ACC112 (cell line): Measurements from ENCODE around the gene ST7L.
"Not testable (repeated sequence)": the region's sequence is repeated elsewhere in the genome, so short reads cannot be mapped to it uniquely, and the experiment has no call there.

Source experiments
- H2AFZ ChIP-seq: fragments of 200-600 bp; sonication (generic); one replicate; pipeline ENCODE4 v1.6.0; 2017; ENCODE audit warnings: antibody characterized with exemption, low read length; ENCODE audit not compliant: unreplicated experiment
- H3K27ac ChIP-seq: fragments of 200-600 bp; sonication (generic); 2 replicates; pipeline ENCODE4 v1.5.1; 2014; ENCODE audit warnings: low read depth, mild to moderate bottlenecking, antibody characterized with exemption, low read length, moderate library complexity
- H3K27me3 ChIP-seq: fragments of 200-600 bp; sonication (generic); 2 replicates; pipeline ENCODE4 v1.6.1; 2014; ENCODE audit warnings: mild to moderate bottlenecking, antibody characterized with exemption, low read length, moderate library complexity, mixed read lengths; ENCODE audit not compliant: insufficient read depth
- H3K36me3 ChIP-seq: fragments of 200-600 bp; sonication (generic); 2 replicates; pipeline ENCODE4 v1.6.1; 2016; ENCODE audit warnings: mild to moderate bottlenecking, antibody characterized with exemption, low read length, moderate library complexity, mixed read lengths; ENCODE audit not compliant: insufficient read depth
- H3K4me1 ChIP-seq: fragments of 200-600 bp; sonication (generic); one replicate; pipeline ENCODE4 v1.6.1; 2016; ENCODE audit warnings: low read length, mixed read lengths; ENCODE audit not compliant: insufficient read depth, unreplicated experiment, control insufficient read depth
- H3K4me3 ChIP-seq: fragments of 200-600 bp; sonication (generic); 2 replicates; pipeline ENCODE4 v1.5.1; 2014; ENCODE audit warnings: mild to moderate bottlenecking, low read depth, low read length
- H3K79me2 ChIP-seq: fragments of 200-600 bp; sonication (generic); one replicate; pipeline ENCODE4 v1.6.0; 2016; ENCODE audit warnings: low read length; ENCODE audit not compliant: control insufficient read depth, unreplicated experiment, insufficient read depth

ST7L gene, protein sequence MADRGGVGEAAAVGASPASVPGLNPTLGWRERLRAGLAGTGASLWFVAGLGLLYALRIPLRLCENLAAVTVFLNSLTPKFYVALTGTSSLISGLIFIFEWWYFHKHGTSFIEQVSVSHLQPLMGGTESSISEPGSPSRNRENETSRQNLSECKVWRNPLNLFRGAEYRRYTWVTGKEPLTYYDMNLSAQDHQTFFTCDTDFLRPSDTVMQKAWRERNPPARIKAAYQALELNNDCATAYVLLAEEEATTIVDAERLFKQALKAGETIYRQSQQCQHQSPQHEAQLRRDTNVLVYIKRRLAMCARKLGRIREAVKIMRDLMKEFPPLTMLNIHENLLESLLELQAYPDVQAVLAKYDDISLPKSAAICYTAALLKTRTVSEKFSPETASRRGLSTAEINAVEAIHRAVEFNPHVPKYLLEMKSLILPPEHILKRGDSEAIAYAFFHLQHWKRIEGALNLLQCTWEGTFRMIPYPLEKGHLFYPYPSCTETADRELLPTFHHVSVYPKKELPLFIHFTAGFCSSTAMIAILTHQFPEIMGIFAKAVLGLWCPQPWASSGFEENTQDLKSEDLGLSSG

DNA sequence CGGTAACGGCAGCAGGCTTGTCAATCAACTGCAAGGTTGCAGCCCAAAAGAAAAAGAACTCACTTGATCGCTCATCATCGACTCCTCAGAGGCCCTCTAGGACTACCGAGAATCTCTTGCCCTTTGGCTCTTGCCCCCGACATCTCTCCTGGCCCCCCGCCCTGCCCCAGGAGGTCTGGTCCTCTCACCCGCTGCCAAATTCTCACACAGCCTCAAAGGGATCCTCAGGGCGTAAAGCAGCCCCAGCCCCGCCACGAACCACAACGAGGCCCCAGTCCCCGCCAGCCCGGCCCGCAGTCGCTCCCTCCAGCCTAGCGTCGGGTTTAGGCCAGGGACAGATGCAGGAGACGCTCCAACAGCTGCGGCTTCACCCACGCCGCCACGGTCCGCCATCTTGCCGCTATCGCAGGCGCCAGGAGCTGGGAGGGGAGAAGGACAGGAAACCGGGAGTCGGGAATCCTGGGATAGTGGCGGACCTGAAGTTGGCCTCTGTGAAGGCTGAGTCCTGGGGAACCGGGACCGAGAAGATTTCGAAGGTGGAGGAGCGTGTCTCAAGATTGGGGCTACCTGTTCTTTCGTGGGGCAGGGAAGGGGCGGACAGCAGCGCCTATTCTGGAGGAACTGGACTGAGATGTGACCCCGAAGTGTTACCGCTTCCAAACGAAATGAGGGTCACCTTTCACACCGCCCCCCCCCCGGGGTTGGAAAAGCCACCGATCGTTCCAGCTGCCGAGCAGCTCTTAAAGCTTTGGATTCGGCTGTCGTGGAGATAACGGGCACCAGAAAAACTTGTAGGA lies at the start of gene ST7L:
ST7L (minus strand) TSS at position 421 of the 797 bp plus-strand sequence; CDS start at position 393, 28 bp downstream.
- Histone ChIP-seq H3K27ac (peak within 1 kb of the TSS; percentile 99), H3K4me1 (peaks cover 22% of the 10 kb centered on the region), H3K79me2 (peaks cover 90% of the 10 kb centered on the region), H3K4me3 (peak within 1 kb of the TSS; percentile 98), H3K27me3 (no peaks in the 10 kb centered on the region), H3K36me3 (no peaks in the 10 kb centered on the region; the same call in 1 of the 2 replicates), H2AFZ (peak within 1 kb of the TSS; percentile 92)

DNA sequence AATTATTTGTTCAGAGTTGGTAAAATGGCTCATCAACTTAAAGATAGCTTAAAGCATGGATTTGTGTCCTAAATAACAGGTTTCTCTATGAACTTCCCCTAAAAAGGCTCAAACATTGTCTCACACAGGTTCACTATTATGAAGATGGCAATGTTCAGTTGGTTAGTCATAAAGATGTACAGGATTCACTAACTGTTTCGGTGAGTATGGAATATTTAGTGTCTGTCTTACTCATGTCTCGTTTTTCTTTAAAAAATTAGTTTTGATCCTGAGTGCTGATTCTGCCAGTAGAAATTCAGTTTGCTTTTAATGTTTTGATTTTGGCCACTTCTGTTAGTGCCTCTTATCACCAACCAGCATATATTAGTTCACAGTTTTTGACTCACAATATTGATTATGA lies 48.0 kb upstream of the ST7L start:
- H3K27me3 ChIP-seq = no peaks in the 10 kb centered on the region
- H3K79me2 ChIP-seq = no peaks in the 10 kb centered on the region
- peaks cover 4% of the 10 kb centered on the region for H3K4me1 ChIP-seq
- no peak overlapping the region for H3K27ac ChIP-seq
- no peak overlapping the region for H3K4me3 ChIP-seq
- H2AFZ ChIP-seq = no peak overlapping the region
- H3K36me3 ChIP-seq = peaks cover 43% of the 10 kb centered on the region

DNA sequence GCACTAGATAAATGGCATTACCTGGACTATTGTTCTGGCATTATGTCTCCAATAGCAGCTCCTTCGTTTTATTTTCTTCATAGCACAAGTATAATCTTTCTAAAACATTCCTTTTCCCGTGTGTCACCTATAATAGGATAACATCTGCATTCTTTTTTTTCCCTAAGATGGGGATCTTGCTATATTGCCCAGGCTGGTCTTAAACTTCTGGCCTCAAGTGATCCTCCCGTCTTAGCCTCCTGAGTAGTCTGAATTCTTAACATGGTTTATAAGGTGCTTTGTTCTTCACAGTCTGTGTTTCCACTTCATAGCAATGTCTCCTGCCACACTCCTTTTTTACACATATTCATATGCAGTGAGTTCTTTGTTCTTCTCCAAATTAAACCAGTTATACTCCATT lies 46.9 kb upstream of the ST7L start:
- peaks cover 4% of the 10 kb centered on the region for H3K4me1 ChIP-seq
- no peak overlapping the region for H3K4me3 ChIP-seq
- no peak overlapping the region for H2AFZ ChIP-seq
- H3K27ac ChIP-seq = no peak overlapping the region
- no peaks in the 10 kb centered on the region for H3K27me3 ChIP-seq
- peaks cover 43% of the 10 kb centered on the region for H3K36me3 ChIP-seq
- H3K79me2 ChIP-seq = no peaks in the 10 kb centered on the region

DNA sequence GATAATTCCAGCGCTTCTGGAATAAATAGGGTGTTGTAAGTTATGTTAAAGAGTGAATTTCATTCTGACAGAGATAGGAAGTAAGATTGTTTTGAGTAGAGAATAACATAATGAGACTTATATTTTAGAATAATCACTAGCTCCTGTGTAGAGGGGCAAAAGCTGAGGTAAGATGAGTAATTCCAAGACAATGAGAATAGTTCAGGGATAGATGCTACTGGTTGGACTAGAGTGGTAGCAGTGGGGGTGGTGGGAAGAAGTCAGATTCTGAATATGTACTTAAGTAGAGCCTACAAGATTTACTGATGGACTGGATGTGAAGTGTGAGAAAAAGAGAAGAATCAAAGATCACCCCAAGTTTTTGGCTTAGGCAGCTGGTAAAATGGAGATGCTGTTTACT lies 32.3 kb upstream of the ST7L start:
- H3K4me3 ChIP-seq = no peak overlapping the region

DNA sequence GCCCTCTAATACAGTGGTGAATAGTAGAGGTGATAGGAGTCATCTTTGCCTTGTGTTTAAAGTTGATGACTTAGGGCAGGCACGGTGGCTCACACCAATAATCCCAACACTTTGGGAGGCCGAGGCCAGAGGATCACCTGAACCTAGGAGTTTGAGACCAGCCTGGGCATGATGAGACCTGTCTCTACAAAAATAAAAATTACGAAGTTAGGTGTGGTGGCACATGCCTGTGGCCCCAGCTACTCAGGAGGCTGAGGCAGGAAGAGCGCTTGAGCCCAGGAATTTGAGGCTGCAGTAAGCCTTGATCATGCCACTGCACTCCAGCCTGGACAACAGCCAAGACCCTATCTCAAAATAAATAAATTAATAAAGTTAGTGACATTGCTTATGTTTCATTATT lies 27.3 kb upstream of the ST7L start:
- no peak overlapping the region for H3K4me3 ChIP-seq
- H2AFZ ChIP-seq = no peak overlapping the region
- no peak overlapping the region for H3K27ac ChIP-seq
- H3K27me3 ChIP-seq = no peaks in the 10 kb centered on the region
- H3K79me2 ChIP-seq = peaks cover 89% of the 10 kb centered on the region
- peaks cover 4% of the 10 kb centered on the region for H3K4me1 ChIP-seq
- peaks cover 39% of the 10 kb centered on the region for H3K36me3 ChIP-seq

More for the DNA sequence above, 32.3 kb upstream of the ST7L start:
- Histone ChIP-seq H3K27ac (no peak overlapping the region), H3K4me1 (peaks cover under 1% of the 10 kb centered on the region), H2AFZ (no peak overlapping the region), H3K79me2 (peaks cover 47% of the 10 kb centered on the region), H3K36me3 (peaks cover 43% of the 10 kb centered on the region), H3K27me3 (no peaks in the 10 kb centered on the region)

DNA sequence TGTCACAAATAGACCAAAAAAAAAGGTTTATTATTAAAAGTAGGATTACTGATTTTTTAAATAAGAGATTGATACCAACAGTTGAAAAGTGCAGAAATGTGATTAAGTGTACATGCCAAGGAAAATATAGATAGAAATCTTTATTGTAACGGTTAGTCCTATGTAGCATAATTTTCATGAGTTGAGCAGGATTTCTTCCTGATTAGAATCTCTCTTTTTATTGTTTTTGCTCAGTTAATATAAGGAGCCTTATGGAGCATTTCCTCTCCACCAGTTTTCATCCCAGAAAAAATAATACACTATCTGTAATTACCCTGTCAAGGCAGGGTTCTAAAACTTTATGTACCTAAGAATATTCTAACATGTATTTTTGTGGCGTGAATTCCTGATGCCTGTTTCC lies 24.1 kb upstream of the ST7L start:
- H3K27me3 ChIP-seq = no peaks in the 10 kb centered on the region
- H3K79me2 ChIP-seq = peaks cover 79% of the 10 kb centered on the region
- H3K27ac ChIP-seq = no peak overlapping the region
- peaks cover 14% of the 10 kb centered on the region for H3K36me3 ChIP-seq
- H3K4me3 ChIP-seq = no peak overlapping the region
- no peak overlapping the region for H2AFZ ChIP-seq
- H3K4me1 ChIP-seq = peaks cover 4% of the 10 kb centered on the region

DNA sequence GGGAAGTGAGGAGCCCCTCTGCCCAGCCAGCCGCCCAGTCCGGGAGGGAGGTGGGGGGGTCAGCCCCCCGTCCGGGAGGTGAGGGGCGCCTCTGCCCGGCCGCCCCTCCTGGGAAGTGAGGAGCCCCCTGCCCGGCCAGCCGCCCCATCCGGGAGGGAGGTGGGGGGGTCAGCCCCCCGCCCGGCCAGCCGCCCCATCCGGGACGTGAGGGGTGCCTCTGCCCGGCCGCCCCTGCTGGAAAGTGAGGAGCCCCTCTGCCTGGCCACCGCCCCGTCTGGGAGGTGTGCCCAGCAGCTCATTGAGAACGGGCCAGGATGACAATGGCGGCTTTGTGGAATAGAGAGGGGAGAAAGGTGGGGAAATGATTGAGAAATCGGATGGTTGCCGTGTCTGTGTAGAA lies 21.5 kb upstream of the ST7L start:
- not testable (repeated sequence) for H3K27ac ChIP-seq, H2AFZ ChIP-seq, H3K4me3 ChIP-seq, H3K36me3 ChIP-seq, H3K27me3 ChIP-seq
- Histone ChIP-seq H3K79me2 (peaks cover 82% of the 10 kb centered on the region), H3K4me1 (peaks cover 26% of the 10 kb centered on the region)

DNA sequence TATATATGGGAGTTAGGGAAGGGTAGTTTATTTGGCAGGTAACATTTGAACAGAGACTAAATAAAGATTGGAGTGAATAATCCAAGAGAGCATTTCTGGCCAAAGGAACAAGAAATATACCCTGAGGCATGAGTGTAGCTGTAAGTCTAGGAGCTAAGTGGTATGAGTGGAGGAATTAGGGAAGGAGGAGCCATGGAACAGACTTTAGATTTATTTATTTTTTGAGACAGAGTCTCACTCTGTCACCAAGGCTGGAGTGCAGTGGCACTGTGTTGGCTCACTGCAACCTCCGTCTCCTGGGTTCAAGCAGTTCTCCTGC lies 19.1 kb upstream of the ST7L start:
- H3K27ac ChIP-seq = peak overlapping the region; percentile 90
- no peaks in the 10 kb centered on the region for H3K27me3 ChIP-seq
- peaks cover 82% of the 10 kb centered on the region for H3K79me2 ChIP-seq
- H3K36me3 ChIP-seq = no peaks in the 10 kb centered on the region
- H2AFZ ChIP-seq = no peak overlapping the region
- H3K4me1 ChIP-seq = peaks cover 45% of the 10 kb centered on the region
- H3K4me3 ChIP-seq = no peak overlapping the region

DNA sequence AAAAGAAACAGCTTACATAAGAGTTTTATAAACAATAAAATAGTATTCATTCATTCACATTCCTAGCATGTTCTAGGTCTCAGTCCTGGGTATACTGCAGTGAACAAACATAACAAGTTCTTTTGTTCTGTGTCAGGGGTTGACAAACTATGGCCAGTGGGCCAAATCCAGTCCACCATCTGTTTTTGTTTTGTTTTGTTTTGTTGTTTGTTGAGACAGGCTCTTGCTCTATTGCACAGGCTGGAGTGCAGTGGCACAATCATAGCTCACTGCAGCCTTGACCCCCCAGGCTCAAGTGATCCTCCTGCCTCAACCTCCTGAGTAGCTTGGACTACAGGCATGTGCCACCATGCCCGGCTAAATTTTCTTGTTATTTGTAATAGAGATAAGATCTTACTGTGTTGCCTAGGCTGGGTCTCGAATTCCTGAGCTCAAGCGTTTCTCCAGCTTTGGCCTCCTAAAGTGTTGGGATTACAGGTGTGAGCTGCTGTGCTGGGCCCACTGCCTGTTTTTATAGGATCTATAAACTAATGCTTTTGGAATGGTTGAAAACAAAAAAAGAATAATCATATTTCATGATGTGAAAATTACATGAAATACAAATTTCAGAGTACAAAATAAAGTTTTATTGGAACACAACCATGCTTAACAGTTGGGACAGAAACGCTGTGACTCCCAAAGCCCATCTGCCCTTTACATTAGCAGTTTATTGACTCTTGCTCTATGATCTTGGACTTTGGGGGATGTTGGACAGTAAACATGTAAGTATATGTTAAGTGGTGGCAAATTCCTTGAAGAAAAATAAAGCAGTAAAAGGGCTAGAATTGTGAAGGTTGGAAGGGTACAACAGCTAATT lies 18.5 kb upstream of the ST7L start:
- H3K4me1 ChIP-seq = peaks cover 45% of the 10 kb centered on the region
- peaks cover 82% of the 10 kb centered on the region for H3K79me2 ChIP-seq
- no peaks in the 10 kb centered on the region for H3K27me3 ChIP-seq
- no peaks in the 10 kb centered on the region for H3K36me3 ChIP-seq
- peak overlapping the region; percentile 59 for H3K4me3 ChIP-seq
- no peak overlapping the region for H2AFZ ChIP-seq
- H3K27ac ChIP-seq = peak overlapping the region; percentile 90

DNA sequence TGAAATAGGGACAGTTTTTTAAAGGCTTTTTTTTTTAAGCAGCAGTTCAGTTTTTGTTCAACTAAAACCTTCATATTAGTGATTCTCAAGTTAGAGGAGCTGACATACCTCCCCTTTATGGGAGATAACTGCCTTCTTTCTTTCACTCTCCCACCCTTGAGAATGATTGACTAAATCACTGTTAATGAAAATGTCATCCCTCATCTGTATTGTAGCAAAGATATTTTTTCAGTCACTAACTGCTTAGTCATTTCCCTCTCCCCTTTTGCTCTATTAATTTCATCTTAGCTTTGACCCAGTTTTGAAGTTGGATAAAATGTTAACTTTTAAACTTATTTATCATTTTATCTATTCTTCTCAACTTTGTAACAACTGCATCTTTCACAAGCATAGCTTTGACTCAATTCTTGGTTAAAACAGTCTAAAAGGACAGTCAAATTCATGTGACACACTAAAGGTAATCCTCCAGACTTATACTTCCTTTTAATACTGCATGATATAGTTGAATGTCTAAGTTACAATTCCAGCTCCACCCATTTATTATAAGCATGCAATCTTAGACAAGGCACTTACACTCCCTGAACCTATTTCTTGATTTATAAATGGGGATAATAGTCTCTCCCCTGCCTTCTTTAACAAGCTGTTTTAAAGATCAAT lies 17.8 kb upstream of the ST7L start:
- no peak overlapping the region for H2AFZ ChIP-seq
- peak overlapping the region; percentile 59 for H3K4me3 ChIP-seq
- H3K27ac ChIP-seq = peak overlapping the region; percentile 90
- no peaks in the 10 kb centered on the region for H3K36me3 ChIP-seq
- peaks cover 83% of the 10 kb centered on the region for H3K79me2 ChIP-seq
- H3K27me3 ChIP-seq = no peaks in the 10 kb centered on the region
- peaks cover 45% of the 10 kb centered on the region for H3K4me1 ChIP-seq
